Posterior cingulate gyrus (tissue), 11 donors: ENCODE measurements around the gene TUBB8.
"Not testable (repeated sequence)": the region's sequence is repeated elsewhere in the genome, so short reads cannot be mapped to it uniquely, and the experiment has no call there.

Experiments
- DNase-seq, 10 donors: peaks; one replicate each; pipeline versions ENCODE4 v3.0.0 to v3.0.0-alpha.2; 2020 to 2021; ENCODE audit warnings: mixed read lengths in 3 of 10
- intact Hi-C: fragments of 100-400 bp; cut with DNase I; formaldehyde crosslinking; loops from one replicate; pipeline ENCODE4 v1.15.1; 2023

Gene TUBB8

DNA sequence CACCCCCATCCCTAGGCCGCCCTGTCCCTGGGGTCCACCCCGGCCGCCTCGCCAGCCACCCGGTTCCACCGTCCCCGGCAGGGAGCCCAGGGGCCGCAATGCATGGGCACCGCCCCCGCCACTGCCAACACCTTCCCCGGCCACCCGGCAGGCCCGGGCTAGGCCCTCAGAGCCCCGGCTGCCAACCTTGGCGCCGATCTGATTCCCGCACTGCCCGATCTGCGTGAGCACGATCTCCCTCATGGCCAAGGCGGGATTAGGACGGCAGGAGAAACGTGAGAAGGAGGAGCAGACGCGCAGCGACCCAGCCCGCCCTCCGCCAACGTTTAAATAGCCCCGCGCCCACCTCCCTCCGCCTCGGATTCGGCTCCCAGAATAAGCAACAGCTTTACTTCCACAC lies at the start of gene TUBB8:
Gene TUBB8, minus strand, starts transcription at position 301 of the 400 bp plus-strand sequence. Its CDS starts 58 bp downstream, at position 243.
- intact Hi-C loops, result no loop called here
- DNase-seq, result peak in 1 of 10 donors; percentile 48

DNA sequence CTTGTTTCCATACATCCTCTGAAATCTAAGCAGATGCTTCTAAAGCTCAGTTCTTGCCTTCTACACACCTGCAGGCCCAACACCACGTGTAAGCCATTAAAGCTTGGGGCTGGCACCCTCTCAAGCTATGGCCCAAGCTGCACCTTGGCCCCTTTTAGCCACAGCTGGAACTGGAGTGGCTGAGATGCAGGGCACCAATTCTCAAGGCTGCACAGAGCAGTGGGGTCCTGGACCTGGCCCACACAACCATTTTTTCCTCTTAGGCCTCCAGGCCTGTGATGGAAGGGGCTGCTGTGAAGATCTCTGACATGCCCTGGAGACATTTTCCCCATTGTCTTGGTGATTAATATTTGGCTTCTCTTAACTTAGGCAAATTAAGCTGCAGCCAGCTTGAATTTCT lies 47.4 kb upstream of the TUBB8 start:
- no peak for DNase-seq
- intact Hi-C loops, result no loop called here

DNA sequence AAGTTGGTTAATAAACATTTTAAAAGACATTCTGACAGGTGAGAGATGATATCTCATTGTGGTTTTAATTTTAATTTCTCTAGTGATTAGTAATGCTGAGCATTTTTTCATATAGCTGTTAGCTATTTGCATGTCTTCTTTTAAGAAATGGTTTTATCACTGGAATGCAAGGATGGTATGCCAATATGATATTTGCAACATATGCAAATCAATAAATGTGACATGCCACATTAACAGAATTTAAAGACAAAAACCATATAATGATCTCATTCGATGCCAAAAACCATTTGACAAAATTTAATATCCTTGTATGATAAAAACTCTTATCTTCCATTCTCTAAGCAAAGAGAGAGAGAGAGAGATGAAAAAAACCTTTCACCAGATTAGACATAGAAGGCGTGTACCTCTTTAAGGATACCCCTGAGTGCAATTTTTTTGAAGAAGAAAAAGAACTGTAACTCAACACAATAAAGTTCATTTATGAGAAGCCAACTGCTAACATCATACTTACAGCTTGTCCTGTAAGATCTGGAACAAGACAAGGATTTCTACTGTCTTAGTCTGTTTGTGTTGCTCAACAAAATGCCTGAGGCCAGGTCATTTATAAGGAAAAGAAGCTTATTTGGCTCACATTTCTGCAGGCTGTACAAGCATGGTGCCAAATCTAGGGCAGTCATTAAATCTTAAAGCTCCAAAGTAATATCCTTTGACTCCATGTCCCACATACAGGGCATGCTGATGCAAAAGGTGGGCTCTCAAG lies 46.4 kb upstream of the TUBB8 start:
- intact Hi-C loops, result no loop called here
- DNase-seq, result no peak

GRCh38 chr10:94613-95012 lies 45.5 kb upstream of the TUBB8 start:
- intact Hi-C loops, result no loop called here
- no peak for DNase-seq

DNA sequence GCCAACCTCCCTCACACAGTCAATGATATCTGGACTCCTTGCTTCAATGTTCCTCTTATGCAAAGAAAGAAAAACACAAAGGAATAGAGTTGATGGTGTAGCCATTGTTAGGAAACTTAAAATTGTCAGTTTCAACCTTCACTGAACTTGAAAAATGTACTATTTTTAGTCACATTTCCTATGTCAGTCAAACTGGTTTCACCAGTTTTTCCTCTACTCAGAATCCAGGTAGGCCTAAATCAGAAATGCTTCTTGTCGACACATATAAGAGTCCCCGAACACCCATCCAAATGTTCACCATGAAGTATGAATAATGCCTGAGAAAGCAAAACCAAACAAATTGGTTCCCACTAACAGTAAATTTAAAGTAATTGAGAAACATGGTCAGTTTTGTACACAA lies 43.8 kb upstream of the TUBB8 start:
- DNase-seq, result no peak
- intact Hi-C loops, result no loop called here

DNA sequence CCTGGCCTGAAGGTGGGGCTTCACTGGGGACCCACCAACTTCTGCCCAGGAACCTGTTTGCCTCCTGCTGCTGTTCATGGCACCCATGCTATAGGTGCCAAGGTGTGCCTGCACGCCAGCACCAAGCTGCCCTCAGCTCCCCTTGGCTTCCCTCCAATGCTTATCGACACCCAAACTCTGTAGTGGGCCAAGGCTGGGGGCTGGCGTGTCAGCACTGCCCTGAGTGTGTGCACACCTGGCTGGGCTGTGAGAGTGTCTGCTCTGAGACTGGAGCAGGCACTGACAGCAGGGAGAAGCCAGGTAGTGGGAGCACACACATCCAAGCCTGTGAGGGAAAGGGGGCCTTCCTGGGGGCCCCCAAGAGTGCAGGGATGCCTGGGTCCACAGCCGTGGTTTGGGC lies 43.1 kb upstream of the TUBB8 start:
- DNase-seq, result no peak
- intact Hi-C loops, result no loop called here

DNA sequence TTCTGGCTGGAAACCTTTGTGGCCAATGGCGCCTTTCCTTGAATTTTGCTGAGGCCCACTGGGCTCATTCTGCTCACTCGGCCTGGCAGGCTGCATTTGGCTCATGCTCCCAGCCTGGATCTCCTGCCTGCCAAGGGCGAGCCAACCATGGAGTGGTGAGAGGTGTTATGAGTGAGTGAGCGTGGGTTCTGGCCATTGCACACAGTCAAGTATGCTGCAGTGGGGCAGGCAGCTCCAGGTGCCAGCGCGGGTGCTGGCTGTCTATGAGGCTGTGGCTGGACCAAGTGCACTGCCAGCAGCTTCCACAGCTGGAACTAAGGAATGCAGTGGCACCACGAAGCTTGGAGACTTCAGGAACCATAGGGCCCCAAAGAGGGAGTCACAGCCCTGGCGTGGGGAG lies 42.2 kb upstream of the TUBB8 start:
- DNase-seq, result peak in 1 of 10 donors; percentile 64
- intact Hi-C loops, result no loop called here

DNA sequence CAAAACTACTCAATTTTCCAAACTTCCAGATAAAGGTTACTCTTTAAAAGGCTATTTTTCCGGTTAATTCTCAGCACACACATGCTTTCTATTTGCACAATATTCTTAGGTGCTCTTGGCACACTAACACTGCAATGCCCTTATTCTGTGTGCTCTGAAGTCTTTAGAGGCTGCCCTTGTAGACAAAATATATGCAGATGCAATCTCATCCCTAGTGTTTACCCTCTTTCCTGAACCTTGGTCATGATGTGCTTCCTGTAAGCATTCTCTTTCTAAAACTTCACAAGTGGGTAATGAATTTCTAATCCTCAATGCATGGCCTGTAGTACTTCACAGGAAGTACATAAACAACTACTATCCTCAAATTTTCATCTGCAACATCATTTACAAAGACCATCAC lies 41.1 kb upstream of the TUBB8 start:
- DNase-seq, result no peak
- intact Hi-C loops, result no loop called here

DNA sequence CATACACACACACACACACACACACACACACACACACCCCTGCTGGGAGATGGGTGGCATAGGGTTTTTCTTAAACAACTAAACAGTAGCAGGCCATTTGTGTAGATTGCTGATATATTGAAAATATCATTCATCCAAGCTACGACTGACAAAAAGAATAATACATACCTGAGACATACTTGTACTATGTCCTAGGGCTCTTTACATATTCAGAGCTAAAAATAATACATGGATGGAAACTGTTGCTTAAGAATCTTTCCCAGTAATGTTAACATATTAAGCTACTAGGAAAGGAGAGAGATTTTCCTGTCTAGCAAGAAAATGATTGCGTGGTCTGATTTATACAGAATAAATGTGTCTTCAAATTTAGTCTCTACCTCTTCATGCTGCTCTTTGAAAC lies 40.2 kb upstream of the TUBB8 start:
- DNase-seq, result no peak
- intact Hi-C loops, result no loop called here

GRCh38 chr10:88253-88652 lies 39.2 kb upstream of the TUBB8 start:
- intact Hi-C loops, result no loop called here
- no peak for DNase-seq

DNA sequence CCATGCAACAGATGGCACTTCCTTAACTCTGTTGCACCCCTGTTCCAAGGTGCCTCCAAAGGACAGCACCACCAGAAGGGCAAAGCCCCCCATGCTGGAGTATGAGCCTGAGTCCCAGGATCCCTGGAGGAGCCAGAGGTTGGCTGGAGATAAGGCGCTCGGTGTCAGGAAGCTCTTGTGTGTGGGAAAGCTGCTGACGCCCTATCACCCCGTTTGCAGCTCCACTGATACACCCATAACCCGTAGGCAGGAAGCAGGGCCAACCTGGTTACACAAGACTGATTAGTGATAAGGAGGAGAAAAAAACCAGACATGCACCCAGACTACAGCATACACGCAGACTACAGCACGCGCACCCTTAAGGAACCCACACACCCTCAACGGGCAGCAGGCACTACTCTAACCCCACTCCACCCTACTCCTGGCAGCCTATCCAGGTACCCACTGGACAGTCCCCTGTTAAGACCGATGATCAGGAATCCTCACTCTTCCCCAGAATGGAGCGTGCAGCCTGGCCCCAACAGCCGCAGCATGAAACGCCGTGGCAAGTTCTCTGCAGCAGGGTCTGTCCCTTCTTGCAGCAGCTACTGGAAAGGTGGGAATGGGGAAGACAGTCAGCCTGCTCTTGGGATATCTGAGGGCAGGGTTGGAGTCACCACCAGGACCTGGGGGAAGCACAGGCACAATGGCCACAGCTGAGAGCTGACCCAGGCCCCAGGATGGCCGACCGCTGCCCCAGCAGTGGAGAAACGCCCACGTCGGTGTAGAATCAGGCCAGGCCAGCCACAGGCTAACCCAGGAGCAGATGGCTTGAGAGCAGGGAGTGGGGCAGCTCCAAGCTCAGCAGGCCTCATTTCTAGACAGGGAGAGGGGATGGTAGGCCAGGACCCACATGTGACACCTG lies 38.3 kb upstream of the TUBB8 start:
- no peak for DNase-seq
- intact Hi-C loops, result no loop called here

DNA sequence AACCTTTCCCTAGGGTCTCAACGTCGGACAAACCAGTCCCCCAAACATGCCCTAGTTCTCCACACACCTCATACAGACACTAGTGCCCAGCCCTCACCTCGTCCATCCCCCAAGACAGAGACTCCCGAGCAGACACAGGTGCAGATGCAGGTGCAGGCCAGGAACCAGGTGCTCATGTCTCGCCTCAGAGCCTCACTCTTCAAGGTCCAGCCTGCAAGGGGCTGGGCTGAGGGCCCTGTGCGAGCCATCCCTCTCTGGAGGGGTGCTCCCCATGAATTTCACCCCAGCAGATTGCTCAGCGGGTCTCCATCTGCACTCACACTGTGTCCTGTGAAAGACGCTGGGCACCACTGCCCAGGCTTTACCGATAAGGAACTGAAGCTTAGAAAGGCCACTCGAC lies 36.9 kb upstream of the TUBB8 start:
- DNase-seq, result peak in 2 of 10 donors; percentile 67 to 79
- intact Hi-C loops, result no loop called here

DNA sequence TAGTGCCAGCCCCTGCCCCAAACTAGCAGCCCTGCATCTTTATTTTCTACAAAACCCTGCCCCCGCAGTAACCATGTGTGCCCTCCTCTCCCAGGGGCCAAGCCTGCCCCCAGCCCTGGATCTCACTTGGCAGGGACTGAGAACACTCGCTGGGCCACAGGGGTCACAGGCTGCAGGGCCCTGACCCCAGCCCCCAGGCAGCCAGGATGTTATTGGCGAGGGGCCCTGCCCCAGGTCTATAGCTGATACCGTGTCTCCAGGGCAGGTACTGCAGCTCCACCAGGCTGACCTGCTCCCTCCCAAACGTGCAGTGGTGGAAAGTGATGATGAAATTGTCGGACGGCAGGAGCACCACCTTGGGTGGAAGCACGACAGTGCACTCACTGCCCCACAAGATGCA lies 35.9 kb upstream of the TUBB8 start:
- intact Hi-C loops, result no loop called here

DNA sequence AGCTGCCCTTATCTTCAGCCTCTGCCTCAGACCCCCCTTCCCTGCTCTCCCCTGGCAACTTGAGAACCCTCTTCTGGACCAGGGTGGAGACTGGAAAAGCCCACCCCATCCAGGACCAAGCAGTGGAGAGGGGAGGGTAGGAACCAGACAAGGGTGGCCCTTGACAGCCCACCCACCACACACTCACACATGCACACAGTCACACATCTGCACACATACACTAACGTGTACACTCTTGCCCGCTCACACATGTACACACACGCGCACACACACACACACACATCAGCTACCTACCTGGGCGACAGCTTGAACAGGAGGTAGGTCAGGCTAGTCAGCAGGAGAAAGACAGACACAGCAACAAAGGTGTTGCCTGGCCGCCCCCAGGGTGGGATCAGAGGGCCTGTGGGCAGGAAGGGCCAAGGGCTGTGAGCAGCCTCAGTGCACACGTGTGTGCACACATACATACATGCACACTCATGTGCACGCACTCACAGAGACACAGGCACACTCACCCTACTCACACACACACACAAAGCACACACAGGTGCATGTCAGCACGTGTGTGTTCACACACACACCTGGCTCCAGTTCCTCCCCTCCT lies 34.9 kb upstream of the TUBB8 start:
- no peak for DNase-seq
- intact Hi-C loops, result no loop called here

More for the DNA sequence above, 35.9 kb upstream of the TUBB8 start:
- no peak for DNase-seq

- DNase-seq, result peak in 1 of 10 donors; percentile 26
- intact Hi-C loops, result no loop called here
Measured at GRCh38 chr10:80477-81105, 31.5 kb upstream of the TUBB8 start.

DNA sequence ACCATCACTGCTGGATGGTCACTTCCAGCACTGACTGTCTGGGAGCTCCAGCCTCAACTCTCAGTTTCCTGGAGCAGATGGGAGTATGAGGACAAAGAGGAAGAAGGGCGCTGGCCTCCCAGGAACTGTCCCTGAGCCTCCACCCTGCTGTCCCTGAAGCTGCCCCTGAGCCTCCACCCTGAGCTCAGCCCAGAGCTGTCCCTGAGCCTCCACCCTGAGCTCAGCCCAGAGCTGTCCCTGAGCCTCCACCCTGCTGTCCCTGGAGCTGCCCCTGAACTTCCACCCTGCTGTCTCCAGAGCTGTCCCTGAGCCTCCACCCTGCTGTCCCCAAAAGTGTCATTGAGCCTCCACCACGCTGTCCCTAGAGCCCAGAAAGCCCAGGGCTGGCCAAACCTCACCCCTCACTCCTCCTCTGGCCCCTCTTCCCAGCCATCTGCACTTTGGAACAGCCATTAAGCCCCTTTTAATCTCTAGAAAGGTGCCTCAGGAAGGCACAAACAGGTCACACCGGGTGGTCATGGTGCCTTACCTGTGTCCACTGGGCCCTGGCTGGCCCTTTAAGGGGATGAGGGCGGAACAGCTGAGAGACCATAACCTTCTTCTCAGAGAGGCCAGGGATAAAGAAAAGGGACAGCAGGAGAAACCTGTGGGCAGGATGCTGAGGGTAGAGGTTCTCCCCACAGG lies 30.6 kb upstream of the TUBB8 start:
- intact Hi-C loops, result no loop called here

GRCh38 chr10:78556-78955 lies 29.5 kb upstream of the TUBB8 start:
- intact Hi-C loops, result no loop called here
- DNase-seq, result no peak

More for the DNA sequence above, 30.6 kb upstream of the TUBB8 start:
- DNase-seq, result peak in 1 of 10 donors; percentile 37

GRCh38 chr10:74266-74621 lies 25.1 kb upstream of the TUBB8 start:
- intact Hi-C loops, DNase-seq: not testable (repeated sequence)

GRCh38 chr10:73543-74265 lies 24.6 kb upstream of the TUBB8 start:
- intact Hi-C loops, result not testable (repeated sequence)

DNA sequence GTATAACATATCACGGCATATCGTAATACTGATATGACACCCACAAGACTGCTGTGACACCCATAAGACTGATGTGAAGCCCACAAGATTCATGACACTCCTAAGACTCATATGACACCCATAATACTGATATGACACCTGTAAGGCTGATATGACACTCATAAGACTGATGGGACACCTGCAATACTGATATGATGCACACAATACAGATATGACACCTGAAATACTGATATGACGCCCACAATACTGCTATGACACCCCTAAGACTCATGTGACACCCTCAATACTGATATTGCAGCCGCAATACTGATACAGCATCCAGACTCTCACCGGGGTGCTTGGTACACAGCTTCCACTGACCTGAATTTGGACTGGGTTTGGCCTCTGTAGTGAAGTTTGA lies 19.1 kb upstream of the TUBB8 start:
- intact Hi-C loops, DNase-seq: not testable (repeated sequence)

More at GRCh38 chr10:73543-74265, 24.6 kb upstream of the TUBB8 start:
- DNase-seq, result peak in 6 of 10 donors; percentile 16 to 81 (median 49)
